Endothelial cell of umbilical vein (primary cell): Measurements from ENCODE around the gene CBY2. TPM values are rescaled to one million over a fixed set of nuclear protein-coding genes. Genes with fewer than 3 reads are reported as not detected.

Experiments
- BruUV-seq: library from RNA; stranded (reverse); fragments of 400-500 nt; replicated peaks from 2 replicates; lab custom pipeline; 2021; lab: Mats Ljungman, UMichigan
- CTCF ChIA-PET: fragments of 300-600, 350-600 bp; sonication (Branson Sonifier 250); formaldehyde crosslinking; loops from one replicate; lab custom pipeline; 2021; ENCODE audit warnings: antibody characterized with exemption, inconsistent platforms; lab: Charles Lee
- POLR2A ChIA-PET: fragments of 300-600, 350-600 bp; sonication (Branson Sonifier 250); formaldehyde crosslinking; loops from one replicate; lab custom pipeline; 2021; ENCODE audit warnings: antibody characterized with exemption, inconsistent platforms; lab: Charles Lee
- DNase-seq: peaks from one replicate; pipeline ENCODE4 v3.0.0-alpha.2; 2011; ENCODE audit warnings: low read depth, low spot score
- FAIRE-seq: peaks from 2 replicates; lab custom pipeline; 2011; peaks lifted over from hg19 to GRCh38; lab: Jason Lieb, UNC
- H2AFZ ChIP-seq: 2 replicates; pipeline ENCODE4 v1.6.0; 2012; ENCODE audit warnings: low read depth, low read length, control low read depth, inconsistent platforms
- H3K27ac ChIP-seq: 2 replicates; pipeline ENCODE4 v1.5.1; 2011; ENCODE audit warnings: low read depth, mild to moderate bottlenecking, control low read depth, low read length, moderate library complexity; ENCODE audit not compliant: insufficient read depth
- H3K27me3 ChIP-seq, 2 experiments: 2 replicates each; pipeline versions ENCODE4 v1.6.0 to v1.6.1; 2011; ENCODE audit warnings: low read length in 2 of 2, mixed read lengths in 1 of 2; ENCODE audit not compliant: control insufficient read depth in 2 of 2, insufficient read depth in 2 of 2
- H3K36me3 ChIP-seq, 2 experiments: 2 replicates in 1 of 2; 3 replicates in 1 of 2; pipeline ENCODE4 v1.5.1; 2011; ENCODE audit warnings: low read length in 2 of 2, mild to moderate bottlenecking in 1 of 2, moderate library complexity in 1 of 2; ENCODE audit not compliant: control insufficient read depth in 2 of 2, insufficient read depth in 2 of 2; ENCODE audit errors: extremely low read depth in 1 of 2
- H3K4me1 ChIP-seq: 3 replicates; pipeline ENCODE4 v1.5.1; 2011; ENCODE audit warnings: mild to moderate bottlenecking, low read length; ENCODE audit not compliant: control insufficient read depth, insufficient read depth; ENCODE audit errors: extremely low read depth
- H3K4me2 ChIP-seq: 2 replicates; pipeline ENCODE4 v1.6.1; 2011; ENCODE audit warnings: low read length, control low read depth, mixed read lengths; ENCODE audit not compliant: insufficient read depth
- H3K4me3 ChIP-seq, 3 experiments: fragments of 200-600 bp in 1 of 3; sonication (generic), shearing (Covaris generic) in 1 of 3; replicated peaks in 1 of 3; 2 replicates each; pipeline ENCODE4 v1.5.1; 2011 to 2016; ENCODE audit warnings: control low read depth in 3 of 3, low read length in 3 of 3, mild to moderate bottlenecking in 2 of 3, inconsistent platforms in 1 of 3, low read depth in 1 of 3, moderate library complexity in 1 of 3; ENCODE audit not compliant: insufficient read depth in 1 of 3
- H3K79me2 ChIP-seq: 2 replicates; pipeline ENCODE4 v1.6.0; 2012; ENCODE audit warnings: low read length, inconsistent platforms; ENCODE audit not compliant: control insufficient read depth, insufficient read depth
- H3K9ac ChIP-seq: replicated peaks from 2 replicates; pipeline ENCODE3; 2011; ENCODE audit warnings: low read length, control low read depth; ENCODE audit not compliant: insufficient read depth; ENCODE audit errors: extremely low read depth
- H3K9me1 ChIP-seq: replicated peaks from 3 replicates; pipeline ENCODE4 v1.6.0; 2011; ENCODE audit warnings: mild to moderate bottlenecking, low read length; ENCODE audit not compliant: control insufficient read depth, insufficient read depth; ENCODE audit errors: extremely low read depth
- H3K9me3 ChIP-seq: replicated peaks from 2 replicates; pipeline ENCODE4 v1.5.1; 2012; ENCODE audit warnings: low read length, inconsistent platforms; ENCODE audit not compliant: control insufficient read depth, insufficient read depth
- H4K20me1 ChIP-seq: replicated peaks from 2 replicates; pipeline ENCODE3; 2011; ENCODE audit warnings: mild to moderate bottlenecking, low read length; ENCODE audit not compliant: control insufficient read depth, insufficient read depth; ENCODE audit errors: extremely low read depth
- EZH2 ChIP-seq: IDR thresholded peaks from 2 replicates; pipeline ENCODE4 v1.6.1; 2012; ENCODE audit warnings: borderline replicate concordance, low read depth, mild to moderate bottlenecking, moderate library complexity, low read length, inconsistent platforms; ENCODE audit not compliant: severe bottlenecking
- FOS ChIP-seq: IDR thresholded peaks from 2 replicates; pipeline ENCODE4 v1.6.1; 2011; ENCODE audit warnings: mild to moderate bottlenecking, low read length, moderate library complexity, borderline replicate concordance; ENCODE audit not compliant: insufficient read depth
- GATA2 ChIP-seq: IDR thresholded peaks from 2 replicates; pipeline ENCODE4 v1.7.0; 2011; ENCODE audit warnings: low read depth, mild to moderate bottlenecking, moderate library complexity, mixed read lengths, low read length; ENCODE audit not compliant: insufficient read length, insufficient read depth
- JUN ChIP-seq: IDR thresholded peaks from 2 replicates; pipeline ENCODE4 v1.6.1; 2011; ENCODE audit warnings: borderline replicate concordance, low read depth; ENCODE audit not compliant: insufficient read length, insufficient read depth
- MYC ChIP-seq: IDR thresholded peaks from one replicate; pipeline ENCODE4 v1.6.1; 2011; ENCODE audit warnings: mild to moderate bottlenecking, low read depth, low read length
- POLR2A ChIP-seq: IDR thresholded peaks from 2 replicates; pipeline ENCODE4 v1.6.1; 2012; ENCODE audit warnings: low read depth, mild to moderate bottlenecking, control low read depth, low read length
- POLR2AphosphoS5 ChIP-seq: IDR thresholded peaks from 2 replicates; pipeline ENCODE4 v1.6.1; 2012; ENCODE audit warnings: low read depth, mild to moderate bottlenecking, control low read depth, low read length, moderate library complexity; ENCODE audit not compliant: insufficient read depth
- dilution Hi-C: fragments of 300-500 bp; cut with MboI; formaldehyde crosslinking; loops from one replicate; pipeline ENCODE4 v1.15.0; 2019; ENCODE audit warnings: low sequenced_read_pairs; ENCODE audit not compliant: extremely low pct_ligation_motif_present
- intact Hi-C: fragments of 100-400 bp; cut with micrococcal nuclease; formaldehyde crosslinking; loops from one replicate; pipeline ENCODE4 v1.10.0; 2022
- polyA plus RNA-seq, 4 experiments: library from polyadenylated mRNA; depleted of rRNA in 3 of 4; stranded (reverse) in 3 of 4; unstranded in 1 of 4; fragments of >200 nt; gene quantifications; 2 replicates each; pipeline versions ENCODE4 v1.2.1 to v1.2.3, GENCODE V29; 2011 to 2012; ENCODE audit warnings: missing spikeins in 1 of 4
- total RNA-seq: library from RNA; stranded (reverse); gene quantifications from 2 replicates; pipeline ENCODE4 v1.2.3, GENCODE V29; 2021
- TF ChIP-seq, protein P1 (sequence below), 2 donors: IDR thresholded peaks; 1 replicate in 1 of 2; 2 replicates in 1 of 2; pipeline ENCODE4 v1.5.1; 2011; ENCODE audit warnings: low read length in 2 of 2, mild to moderate bottlenecking in 2 of 2, moderate library complexity in 2 of 2, control low read depth in 1 of 2, inconsistent platforms in 1 of 2, low read depth in 1 of 2; ENCODE audit not compliant: insufficient read depth in 1 of 2; ENCODE audit errors: extremely low read depth in 1 of 2
- TF ChIP-seq, protein P2 (sequence below): IDR thresholded peaks from 2 replicates; pipeline ENCODE4 v1.6.1; 2011; ENCODE audit not compliant: insufficient read depth, insufficient read length

The CBY2 gene
- total and polyA plus RNA-seq, 2 donors (not counting 3 experiments of a cell fraction or from before 2014, with no cell fraction given): not detected

DNA sequence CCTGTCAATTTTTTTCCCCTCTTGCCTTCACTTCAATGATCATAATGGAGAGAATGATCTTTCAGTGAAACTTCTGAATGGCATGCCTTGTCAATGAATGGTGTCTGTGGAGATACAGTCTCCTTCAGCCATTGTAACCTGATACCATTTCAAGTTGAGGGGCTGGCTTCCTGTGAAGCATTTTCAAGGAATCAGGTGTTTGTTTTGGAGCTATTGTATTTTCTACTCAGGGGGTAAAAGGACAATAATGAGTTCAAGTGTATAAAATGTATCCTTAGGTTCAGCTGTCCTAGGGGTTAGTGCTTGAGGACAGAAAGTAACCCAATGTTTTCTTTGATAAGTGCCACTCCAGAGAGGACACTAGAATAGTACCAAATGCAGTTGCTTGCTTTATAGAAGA lies 23.8 kb upstream of the CBY2 start:
- intact Hi-C loops (no loop called here), dilution Hi-C loops (no loop called here)
- ChIA-PET POLR2A (interaction anchor here (0.7 kb wide), 1 partner anchor 129 kb away, joined by 3 read pairs; no protein-coding TSS in a partner anchor), CTCF (no interaction called here)
- H3K4me2 ChIP-seq: no peak overlapping the region
- TF ChIP-seq POLR2AphosphoS5: no peak
- no peak for TF ChIP-seq POLR2A
- TF ChIP-seq GATA2: no peak
- no peak for TF ChIP-seq MYC
- TF ChIP-seq EZH2: no peak
- TF ChIP-seq FOS: no peak
- TF ChIP-seq, protein P1, sequence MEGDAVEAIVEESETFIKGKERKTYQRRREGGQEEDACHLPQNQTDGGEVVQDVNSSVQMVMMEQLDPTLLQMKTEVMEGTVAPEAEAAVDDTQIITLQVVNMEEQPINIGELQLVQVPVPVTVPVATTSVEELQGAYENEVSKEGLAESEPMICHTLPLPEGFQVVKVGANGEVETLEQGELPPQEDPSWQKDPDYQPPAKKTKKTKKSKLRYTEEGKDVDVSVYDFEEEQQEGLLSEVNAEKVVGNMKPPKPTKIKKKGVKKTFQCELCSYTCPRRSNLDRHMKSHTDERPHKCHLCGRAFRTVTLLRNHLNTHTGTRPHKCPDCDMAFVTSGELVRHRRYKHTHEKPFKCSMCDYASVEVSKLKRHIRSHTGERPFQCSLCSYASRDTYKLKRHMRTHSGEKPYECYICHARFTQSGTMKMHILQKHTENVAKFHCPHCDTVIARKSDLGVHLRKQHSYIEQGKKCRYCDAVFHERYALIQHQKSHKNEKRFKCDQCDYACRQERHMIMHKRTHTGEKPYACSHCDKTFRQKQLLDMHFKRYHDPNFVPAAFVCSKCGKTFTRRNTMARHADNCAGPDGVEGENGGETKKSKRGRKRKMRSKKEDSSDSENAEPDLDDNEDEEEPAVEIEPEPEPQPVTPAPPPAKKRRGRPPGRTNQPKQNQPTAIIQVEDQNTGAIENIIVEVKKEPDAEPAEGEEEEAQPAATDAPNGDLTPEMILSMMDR (IDR thresholded peaks at IDR 0.05; ENCODE audit: extremely low read depth in 1 of 2, insufficient read depth in 1 of 2, low read depth in 1 of 2, low read length in 2 of 2): no peak
- TF ChIP-seq JUN: no peak
- TF ChIP-seq, protein P2, sequence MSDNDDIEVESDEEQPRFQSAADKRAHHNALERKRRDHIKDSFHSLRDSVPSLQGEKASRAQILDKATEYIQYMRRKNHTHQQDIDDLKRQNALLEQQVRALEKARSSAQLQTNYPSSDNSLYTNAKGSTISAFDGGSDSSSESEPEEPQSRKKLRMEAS: no peak
- FAIRE-seq (no peak), DNase-seq (no peak)
- H3K4me3 ChIP-seq: no peak overlapping the region
- H3K36me3 ChIP-seq: no peaks in the 10 kb centered on the region
- no peak overlapping the region for H3K9ac ChIP-seq
- no peak overlapping the region for H2AFZ ChIP-seq
- H3K9me3 ChIP-seq: no peaks in the 10 kb centered on the region
- no peaks in the 10 kb centered on the region for H3K9me1 ChIP-seq
- no peaks in the 10 kb centered on the region for H3K4me1 ChIP-seq
- no peak overlapping the region for H3K27ac ChIP-seq
- BruUV-seq: no TSS peak
- H3K79me2 ChIP-seq: no peaks in the 10 kb centered on the region
- no peaks in the 10 kb centered on the region for H4K20me1 ChIP-seq
- H3K27me3 ChIP-seq: peaks cover 4 to 5% of the 10 kb centered on the region in 2 experiments
